Activated naive CD4-positive, alpha-beta T cell treated with anti-CD3 and anti-CD28 coated beads, Interleukin-2, amount 50 U/mL, for 24 hours (primary cell): ENCODE measurements around the gene MACF1.

Experiments used
- H3K27ac Mint-ChIP-seq: one replicate; pipeline ENCODE4 v1.8.0; 2021; ENCODE audit warnings: mild to moderate bottlenecking, mixed read lengths
- H3K27me3 Mint-ChIP-seq: one replicate; pipeline ENCODE4 v1.8.0; 2021; ENCODE audit warnings: mixed read lengths
- H3K36me3 Mint-ChIP-seq: one replicate; pipeline ENCODE4 v1.8.0; 2021; ENCODE audit warnings: mixed read lengths
- H3K4me1 Mint-ChIP-seq: one replicate; pipeline ENCODE4 v1.8.0; 2021; ENCODE audit warnings: mixed read lengths
- H3K4me3 Mint-ChIP-seq: one replicate; pipeline ENCODE4 v1.8.0; 2021; ENCODE audit warnings: mild to moderate bottlenecking, mixed read lengths
- H3K9me3 Mint-ChIP-seq: one replicate; pipeline ENCODE4 v1.8.0; 2021; ENCODE audit warnings: mixed read lengths

MACF1 gene

GRCh38 chr1:39287541-39287940, 83.0 kb downstream of the MACF1 start:
- H3K36me3 Mint-ChIP-seq: peaks cover 21% of the 10 kb centered on the region
- no peaks in the 10 kb centered on the region for H3K27me3 Mint-ChIP-seq
- no peak overlapping the region for H3K4me3 Mint-ChIP-seq
- H3K27ac Mint-ChIP-seq: no peak overlapping the region
- no peaks in the 10 kb centered on the region for H3K9me3 Mint-ChIP-seq
- H3K4me1 Mint-ChIP-seq: peaks cover 1% of the 10 kb centered on the region

- H3K4me3 Mint-ChIP-seq: no peak overlapping the region
- no peaks in the 10 kb centered on the region for H3K27me3 Mint-ChIP-seq
- no peak overlapping the region for H3K27ac Mint-ChIP-seq
- H3K9me3 Mint-ChIP-seq: no peaks in the 10 kb centered on the region
- H3K36me3 Mint-ChIP-seq: peaks cover 19% of the 10 kb centered on the region
- H3K4me1 Mint-ChIP-seq: no peaks in the 10 kb centered on the region
Measured at GRCh38 chr1:39288735-39289465, 84.4 kb downstream of the MACF1 start.

- no peak overlapping the region for H3K27ac Mint-ChIP-seq
- H3K27me3 Mint-ChIP-seq: no peaks in the 10 kb centered on the region
- H3K4me3 Mint-ChIP-seq: no peak overlapping the region
- H3K9me3 Mint-ChIP-seq: no peaks in the 10 kb centered on the region
- no peaks in the 10 kb centered on the region for H3K4me1 Mint-ChIP-seq
- H3K36me3 Mint-ChIP-seq: peaks cover 18% of the 10 kb centered on the region
Measured at GRCh38 chr1:39292401-39292800, 87.9 kb downstream of the MACF1 start.

- peaks cover 20% of the 10 kb centered on the region for H3K36me3 Mint-ChIP-seq
- H3K9me3 Mint-ChIP-seq: no peaks in the 10 kb centered on the region
- no peak overlapping the region for H3K4me3 Mint-ChIP-seq
- no peaks in the 10 kb centered on the region for H3K4me1 Mint-ChIP-seq
- H3K27ac Mint-ChIP-seq: no peak overlapping the region
- no peaks in the 10 kb centered on the region for H3K27me3 Mint-ChIP-seq
Measured at GRCh38 chr1:39293375-39294070, 89.0 kb downstream of the MACF1 start.

- no peaks in the 10 kb centered on the region for H3K27me3 Mint-ChIP-seq
- no peak overlapping the region for H3K4me3 Mint-ChIP-seq
- H3K27ac Mint-ChIP-seq: peak overlapping the region; percentile 79
- no peaks in the 10 kb centered on the region for H3K4me1 Mint-ChIP-seq
- no peaks in the 10 kb centered on the region for H3K9me3 Mint-ChIP-seq
- peaks cover 20% of the 10 kb centered on the region for H3K36me3 Mint-ChIP-seq
Measured at GRCh38 chr1:39294531-39294930, 90.0 kb downstream of the MACF1 start.

- Mint-ChIP-seq H3K4me3 (no peak overlapping the region), H3K27me3 (no peaks in the 10 kb centered on the region), H3K9me3 (no peaks in the 10 kb centered on the region), H3K27ac (peak overlapping the region; percentile 60), H3K36me3 (peaks cover 19% of the 10 kb centered on the region), H3K4me1 (no peaks in the 10 kb centered on the region)
Measured at GRCh38 chr1:39295901-39296300, 91.4 kb downstream of the MACF1 start.

- Mint-ChIP-seq H3K36me3 (peaks cover 21% of the 10 kb centered on the region), H3K9me3 (no peaks in the 10 kb centered on the region), H3K27ac (no peak overlapping the region), H3K27me3 (no peaks in the 10 kb centered on the region), H3K4me1 (no peaks in the 10 kb centered on the region), H3K4me3 (no peak overlapping the region)
Measured at GRCh38 chr1:39297551-39297950, 93.1 kb downstream of the MACF1 start.

GRCh38 chr1:39301606-39302005, 97.1 kb downstream of the MACF1 start:
- no peaks in the 10 kb centered on the region for H3K27me3 Mint-ChIP-seq

GRCh38 chr1:39305555-39305954, 101.1 kb downstream of the MACF1 start:
- no peaks in the 10 kb centered on the region for H3K27me3 Mint-ChIP-seq
- H3K4me3 Mint-ChIP-seq: no peak overlapping the region
- peaks cover 17% of the 10 kb centered on the region for H3K36me3 Mint-ChIP-seq
- no peaks in the 10 kb centered on the region for H3K9me3 Mint-ChIP-seq
- no peaks in the 10 kb centered on the region for H3K4me1 Mint-ChIP-seq
- H3K27ac Mint-ChIP-seq: peak overlapping the region; percentile 6

More at GRCh38 chr1:39301606-39302005, 97.1 kb downstream of the MACF1 start:
- Mint-ChIP-seq H3K9me3 (no peaks in the 10 kb centered on the region), H3K27ac (no peak overlapping the region), H3K36me3 (peaks cover 20% of the 10 kb centered on the region), H3K4me1 (no peaks in the 10 kb centered on the region), H3K4me3 (no peak overlapping the region)

GRCh38 chr1:39310015-39310414, 105.5 kb downstream of the MACF1 start:
- H3K27ac Mint-ChIP-seq: no peak overlapping the region
- no peaks in the 10 kb centered on the region for H3K9me3 Mint-ChIP-seq
- H3K36me3 Mint-ChIP-seq: peaks cover 22% of the 10 kb centered on the region
- H3K4me3 Mint-ChIP-seq: no peak overlapping the region
- H3K4me1 Mint-ChIP-seq: no peaks in the 10 kb centered on the region
- no peaks in the 10 kb centered on the region for H3K27me3 Mint-ChIP-seq

- no peaks in the 10 kb centered on the region for H3K9me3 Mint-ChIP-seq
- no peaks in the 10 kb centered on the region for H3K27me3 Mint-ChIP-seq
- no peaks in the 10 kb centered on the region for H3K4me1 Mint-ChIP-seq
- no peak overlapping the region for H3K4me3 Mint-ChIP-seq
- peak overlapping the region; percentile 20 for H3K27ac Mint-ChIP-seq
- peaks cover 23% of the 10 kb centered on the region for H3K36me3 Mint-ChIP-seq
Measured at GRCh38 chr1:39310691-39311090, 106.2 kb downstream of the MACF1 start.

- H3K4me1 Mint-ChIP-seq: peaks cover 10% of the 10 kb centered on the region
- no peak overlapping the region for H3K4me3 Mint-ChIP-seq
- no peak overlapping the region for H3K27ac Mint-ChIP-seq
- H3K36me3 Mint-ChIP-seq: peaks cover 16% of the 10 kb centered on the region
- H3K9me3 Mint-ChIP-seq: no peaks in the 10 kb centered on the region
- H3K27me3 Mint-ChIP-seq: no peaks in the 10 kb centered on the region
Measured at GRCh38 chr1:39317111-39317510, 112.6 kb downstream of the MACF1 start.

GRCh38 chr1:39317910-39318633, 113.6 kb downstream of the MACF1 start:
- Mint-ChIP-seq H3K36me3 (peaks cover 19% of the 10 kb centered on the region), H3K27me3 (no peaks in the 10 kb centered on the region), H3K4me1 (peaks cover 10% of the 10 kb centered on the region), H3K27ac (peak overlapping the region; percentile 35), H3K9me3 (no peaks in the 10 kb centered on the region), H3K4me3 (no peak overlapping the region)

GRCh38 chr1:39321979-39322378, 117.5 kb downstream of the MACF1 start:
- Mint-ChIP-seq H3K9me3 (no peaks in the 10 kb centered on the region), H3K27ac (no peak overlapping the region), H3K4me1 (peaks cover 10% of the 10 kb centered on the region), H3K36me3 (peaks cover 15% of the 10 kb centered on the region), H3K4me3 (no peak overlapping the region), H3K27me3 (no peaks in the 10 kb centered on the region)

GRCh38 chr1:39322431-39322830, 117.9 kb downstream of the MACF1 start:
- Mint-ChIP-seq H3K4me1 (peaks cover 10% of the 10 kb centered on the region), H3K27ac (no peak overlapping the region), H3K27me3 (no peaks in the 10 kb centered on the region), H3K4me3 (no peak overlapping the region), H3K36me3 (peaks cover 16% of the 10 kb centered on the region), H3K9me3 (no peaks in the 10 kb centered on the region)

GRCh38 chr1:39324888-39325287, 120.4 kb downstream of the MACF1 start:
- H3K27ac Mint-ChIP-seq: no peak overlapping the region
- H3K27me3 Mint-ChIP-seq: no peaks in the 10 kb centered on the region
- H3K9me3 Mint-ChIP-seq: no peaks in the 10 kb centered on the region
- H3K4me1 Mint-ChIP-seq: peaks cover 22% of the 10 kb centered on the region
- H3K4me3 Mint-ChIP-seq: no peak overlapping the region
- H3K36me3 Mint-ChIP-seq: peaks cover 22% of the 10 kb centered on the region
